Ascending aorta (tissue), 2 donors: ENCODE results near the gene SVOPL. TPM values are rescaled to one million over a fixed set of nuclear protein-coding genes. Genes with fewer than 3 reads are reported as not detected.

Experiments
- DNase-seq, 2 donors: peaks; one replicate each; pipeline ENCODE4 v3.0.0-alpha.2; 2019; ENCODE audit warnings: low spot score in 2 of 2
- H3K27ac ChIP-seq, 2 donors: fragments of 200-600 bp; sonication (generic); one replicate each; pipeline ENCODE4 v1.5.1; 2016 to 2017; ENCODE audit warnings: mild to moderate bottlenecking in 1 of 2
- H3K27me3 ChIP-seq: fragments of 200-600 bp; sonication (generic); one replicate; pipeline ENCODE4 v1.5.1; 2017
- H3K36me3 ChIP-seq, 2 donors: fragments of 200-600 bp; sonication (generic); one replicate each; pipeline ENCODE4 v1.5.1; 2016
- H3K4me1 ChIP-seq, 2 donors: fragments of 200-600 bp; sonication (generic); one replicate each; pipeline ENCODE4 v1.5.1; 2016 to 2017; ENCODE audit warnings: mild to moderate bottlenecking in 1 of 2
- H3K4me3 ChIP-seq, 2 donors: fragments of 200-600 bp; sonication (generic); one replicate each; pipeline ENCODE4 v1.5.1; 2016 to 2017; ENCODE audit warnings: mild to moderate bottlenecking in 1 of 2
- H3K9me3 ChIP-seq, 2 donors: fragments of 200-600 bp; sonication (generic); one replicate each; pipeline ENCODE4 v1.5.1; 2016
- intact Hi-C: fragments of 100-400 bp; cut with DNase I; formaldehyde crosslinking; loops from one replicate; pipeline ENCODE4 v1.15.1; 2023
- total RNA-seq: library from RNA; depleted of rRNA; stranded (reverse); fragments of >200 nt; gene quantifications from one replicate; pipeline ENCODE4 v1.1.0, GENCODE V29; 2016
- TF ChIP-seq, protein P1 (sequence below), 3 experiments: fragments of 200-600 bp in 2 of 3; fragments of 450-650 bp in 1 of 3; sonication (generic) in 2 of 3; IDR thresholded peaks; one replicate each; pipeline ENCODE4 v1.5.1; 2016 to 2019; ENCODE audit warnings: antibody characterized with exemption in 3 of 3, mild to moderate bottlenecking in 1 of 3, moderate library complexity in 1 of 3

Gene SVOPL
- total RNA-seq, 1 donor from 2014 or later, result not detected

DNA sequence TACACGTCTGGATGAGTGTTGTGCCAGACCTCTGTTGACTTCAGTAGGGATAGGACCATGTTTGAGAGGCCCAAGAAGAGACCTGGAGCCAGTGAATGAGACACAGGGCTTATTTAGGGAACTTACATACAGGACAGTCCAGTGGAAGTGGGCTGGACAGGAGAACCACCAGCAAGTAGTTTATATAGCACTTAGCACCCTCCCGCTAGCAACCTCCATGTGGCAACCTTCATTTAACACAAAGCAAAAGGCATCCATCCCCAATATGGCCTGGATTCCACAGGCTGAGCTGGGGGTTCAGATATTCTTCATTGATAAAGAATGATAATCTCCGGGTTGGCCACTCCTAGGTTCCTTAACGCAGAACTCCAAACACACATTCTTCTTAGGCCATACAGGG lies 147.4 kb downstream of the SVOPL start:
- TF ChIP-seq, protein P1, sequence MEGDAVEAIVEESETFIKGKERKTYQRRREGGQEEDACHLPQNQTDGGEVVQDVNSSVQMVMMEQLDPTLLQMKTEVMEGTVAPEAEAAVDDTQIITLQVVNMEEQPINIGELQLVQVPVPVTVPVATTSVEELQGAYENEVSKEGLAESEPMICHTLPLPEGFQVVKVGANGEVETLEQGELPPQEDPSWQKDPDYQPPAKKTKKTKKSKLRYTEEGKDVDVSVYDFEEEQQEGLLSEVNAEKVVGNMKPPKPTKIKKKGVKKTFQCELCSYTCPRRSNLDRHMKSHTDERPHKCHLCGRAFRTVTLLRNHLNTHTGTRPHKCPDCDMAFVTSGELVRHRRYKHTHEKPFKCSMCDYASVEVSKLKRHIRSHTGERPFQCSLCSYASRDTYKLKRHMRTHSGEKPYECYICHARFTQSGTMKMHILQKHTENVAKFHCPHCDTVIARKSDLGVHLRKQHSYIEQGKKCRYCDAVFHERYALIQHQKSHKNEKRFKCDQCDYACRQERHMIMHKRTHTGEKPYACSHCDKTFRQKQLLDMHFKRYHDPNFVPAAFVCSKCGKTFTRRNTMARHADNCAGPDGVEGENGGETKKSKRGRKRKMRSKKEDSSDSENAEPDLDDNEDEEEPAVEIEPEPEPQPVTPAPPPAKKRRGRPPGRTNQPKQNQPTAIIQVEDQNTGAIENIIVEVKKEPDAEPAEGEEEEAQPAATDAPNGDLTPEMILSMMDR (IDR thresholded peaks at IDR 0.05), result no peak
- H3K4me3 ChIP-seq, result no peak overlapping the region
- intact Hi-C loops, result no loop called here
- H3K9me3 ChIP-seq, result peaks cover 22 to 26% of the 10 kb centered on the region in 2 donors
- H3K36me3 ChIP-seq, result peaks cover 67 to 81% of the 10 kb centered on the region in 2 donors
- no peak for DNase-seq
- no peaks in the 10 kb centered on the region for H3K27me3 ChIP-seq
- no peaks in the 10 kb centered on the region for H3K4me1 ChIP-seq
- no peak overlapping the region for H3K27ac ChIP-seq

DNA sequence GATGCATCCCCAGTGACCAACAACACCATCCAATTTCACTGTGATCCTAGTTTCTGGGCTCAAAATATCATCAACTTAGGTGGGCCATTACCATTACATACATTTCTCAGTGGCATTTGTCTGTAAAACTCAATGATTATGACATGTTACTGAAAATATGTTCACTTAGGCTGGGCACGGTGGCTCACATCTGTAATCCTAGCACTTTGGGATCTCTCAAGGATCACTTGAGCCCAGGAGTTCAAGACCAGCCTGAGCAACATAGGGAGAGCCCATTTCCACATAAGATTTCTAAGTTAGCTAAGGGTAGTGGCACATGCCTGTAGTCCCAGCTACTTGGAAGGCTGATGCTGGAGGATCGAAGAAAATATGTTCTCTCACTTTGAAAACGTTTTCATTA lies 150.1 kb downstream of the SVOPL start:
- DNase-seq, result no peak
- Histone ChIP-seq H3K36me3 (peaks cover 44 to 60% of the 10 kb centered on the region in 2 donors), H3K4me1 (no peaks in the 10 kb centered on the region), H3K27ac (no peak overlapping the region), H3K4me3 (no peak overlapping the region), H3K9me3 (peaks cover under 1 to 2% of the 10 kb centered on the region in 2 donors), H3K27me3 (no peaks in the 10 kb centered on the region)
- TF ChIP-seq, protein P1 (IDR thresholded peaks at IDR 0.05), result no peak
- intact Hi-C loops, result no loop called here

DNA sequence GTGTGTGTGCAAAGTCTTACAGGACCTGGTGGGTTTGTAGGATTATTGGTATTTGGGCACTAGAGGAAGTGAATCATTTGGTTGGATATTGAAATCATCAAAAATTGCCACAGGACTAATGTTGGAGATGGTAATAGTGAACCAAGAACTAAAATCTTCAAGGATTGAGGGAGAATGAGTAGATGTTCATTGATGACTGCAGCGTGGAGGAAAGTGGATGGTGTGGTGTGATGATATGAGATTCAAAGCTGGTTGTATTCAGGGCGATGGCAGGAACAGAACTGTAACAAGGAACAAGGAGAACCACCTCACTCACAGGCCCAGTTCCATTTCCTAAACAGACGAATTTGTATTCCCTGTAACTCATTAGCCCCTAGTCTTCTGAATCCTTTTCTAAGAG lies 150.8 kb downstream of the SVOPL start:
- no peaks in the 10 kb centered on the region for H3K4me1 ChIP-seq
- no peaks in the 10 kb centered on the region for H3K9me3 ChIP-seq
- TF ChIP-seq, protein P1 (IDR thresholded peaks at IDR 0.05), result no peak
- DNase-seq, result no peak
- H3K4me3 ChIP-seq, result no peak overlapping the region
- H3K27me3 ChIP-seq, result no peaks in the 10 kb centered on the region
- H3K36me3 ChIP-seq, result peaks cover 37 to 52% of the 10 kb centered on the region in 2 donors
- no peak overlapping the region for H3K27ac ChIP-seq
- intact Hi-C loops, result no loop called here

DNA sequence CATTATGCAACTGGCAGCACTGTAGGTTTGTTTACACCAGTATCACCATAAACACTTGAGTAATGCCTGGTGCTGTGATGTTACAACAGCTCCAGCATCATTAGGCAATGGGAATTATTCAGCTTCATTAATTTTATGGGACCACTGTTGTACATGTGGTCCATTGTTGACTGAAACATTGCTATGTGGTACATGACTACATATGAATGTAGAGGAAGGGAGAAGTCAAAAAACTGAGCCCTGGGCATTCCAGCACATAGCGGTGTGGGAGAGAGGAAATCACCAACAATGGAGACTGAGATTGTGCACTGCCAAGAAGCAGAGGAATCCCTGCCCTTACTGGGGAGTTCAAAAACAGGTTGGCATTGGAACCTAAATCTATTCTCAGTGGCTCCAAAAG lies 152.1 kb downstream of the SVOPL start:
- TF ChIP-seq, protein P1 (IDR thresholded peaks at IDR 0.05), result no peak
- no peak overlapping the region for H3K4me3 ChIP-seq
- no peaks in the 10 kb centered on the region for H3K9me3 ChIP-seq
- intact Hi-C loops, result no loop called here
- H3K4me1 ChIP-seq, result no peaks in the 10 kb centered on the region
- peaks cover 28 to 41% of the 10 kb centered on the region in 2 donors for H3K36me3 ChIP-seq
- no peaks in the 10 kb centered on the region for H3K27me3 ChIP-seq
- DNase-seq, result no peak
- H3K27ac ChIP-seq, result no peak overlapping the region

DNA sequence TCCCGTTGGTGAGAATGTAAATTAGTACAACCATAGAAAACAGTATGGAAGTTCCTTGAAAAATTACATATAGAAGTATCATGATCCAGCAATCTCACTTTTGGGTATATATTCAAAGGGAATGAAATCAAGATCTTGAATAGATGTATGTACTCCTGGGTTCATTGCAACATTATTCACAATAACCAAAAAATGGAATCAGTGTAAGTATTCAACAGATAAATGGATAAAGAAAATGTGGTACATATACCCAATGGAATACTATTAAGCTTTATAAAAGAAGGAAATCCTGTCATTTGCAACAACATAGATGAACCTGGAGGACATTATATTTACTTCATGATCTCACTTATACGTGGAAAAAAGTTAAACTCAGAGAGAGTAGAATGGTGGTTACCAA lies 154.3 kb downstream of the SVOPL start:
- H3K36me3 ChIP-seq, result peaks cover 7 to 18% of the 10 kb centered on the region in 2 donors
- no peak overlapping the region for H3K27ac ChIP-seq

More for the DNA sequence above, 154.3 kb downstream of the SVOPL start:
- intact Hi-C loops, result no loop called here
- Histone ChIP-seq H3K4me3 (no peak overlapping the region), H3K9me3 (no peaks in the 10 kb centered on the region), H3K27me3 (no peaks in the 10 kb centered on the region), H3K4me1 (no peaks in the 10 kb centered on the region)
- DNase-seq, result no peak
- TF ChIP-seq, protein P1 (IDR thresholded peaks at IDR 0.05), result no peak
